Transverse colon (tissue), 4 donors: ENCODE measurements around the gene TUBB. TPM values are rescaled to one million over a fixed set of nuclear protein-coding genes. Genes with fewer than 3 reads are reported as not detected.

ENCODE experiments used
- DNase-seq: peaks from one replicate; pipeline ENCODE4 v3.0.0-alpha.2; 2019
- H3K27ac ChIP-seq, 4 donors: fragments of 200-600 bp; sonication (generic); 2 replicates each; pipeline ENCODE4 v1.5.1; 2016 to 2018; ENCODE audit warnings: inconsistent platforms in 4 of 4
- H3K27me3 ChIP-seq: fragments of 200-600 bp; sonication (generic); 2 replicates; pipeline ENCODE4 v1.5.1; 2017; ENCODE audit warnings: inconsistent platforms
- H3K36me3 ChIP-seq, 4 donors: fragments of 200-600 bp; sonication (generic); 2 replicates each; pipeline ENCODE4 v1.5.1; 2017 to 2019; ENCODE audit warnings: inconsistent platforms in 4 of 4
- H3K4me1 ChIP-seq, 4 donors: fragments of 200-600 bp; sonication (generic); 2 replicates each; pipeline ENCODE4 v1.5.1; 2017 to 2020; ENCODE audit warnings: inconsistent platforms in 4 of 4
- H3K4me3 ChIP-seq, 4 donors: fragments of 200-600 bp; sonication (generic); 1 replicate in 1 of 4; 2 replicates in 3 of 4; pipeline versions ENCODE4 v1.5.1 to v1.6.1; 2017 to 2019; ENCODE audit warnings: inconsistent platforms in 4 of 4
- H3K9me3 ChIP-seq, 2 donors: fragments of 200-600 bp; sonication (generic); 2 replicates each; pipeline ENCODE4 v1.5.1; 2017 to 2019; ENCODE audit warnings: inconsistent platforms in 2 of 2
- CTCF ChIP-seq, 5 experiments: fragments of 200-600 bp in 3 of 5; fragments of 450-650 bp in 2 of 5; sonication (generic) in 3 of 5; IDR thresholded peaks; 1 replicate in 2 of 5; 2 replicates in 3 of 5; pipeline ENCODE4 v1.5.1; 2016 to 2017; ENCODE audit warnings: antibody characterized with exemption in 5 of 5, inconsistent platforms in 3 of 5, mild to moderate bottlenecking in 2 of 5, moderate library complexity in 1 of 5
- EP300 ChIP-seq: sonication (generic); formaldehyde crosslinking; IDR thresholded peaks from one replicate; pipeline ENCODE4 v1.6.1; 2017; ENCODE audit warnings: antibody characterized with exemption, low read depth
- POLR2A ChIP-seq: fragments of 450-650 bp; IDR thresholded peaks from one replicate; pipeline ENCODE4 v1.6.1; 2016; ENCODE audit warnings: antibody characterized with exemption, mild to moderate bottlenecking, moderate library complexity
- POLR2AphosphoS5 ChIP-seq, 3 donors: sonication (generic); formaldehyde crosslinking; IDR thresholded peaks; one replicate each; pipeline ENCODE4 v1.6.1; 2016; ENCODE audit warnings: antibody characterized with exemption in 3 of 3
- WGBS, 2 donors: methylation state at CpG; one replicate each; pipeline ENCODE4 v1.1.5; 2018; ENCODE audit warnings: low coverage in 1 of 2; 5-methylcytosine and 5-hydroxymethylcytosine counted together
- in situ Hi-C, 4 donors: fragments of 200-750 bp; cut with MboI; loops; one replicate each; pipeline versions ENCODE4 v1.15.0 to v1.15.1; 2017; ENCODE audit warnings: low sequenced_read_pairs in 3 of 4, low pct_ligation_motif_present in 1 of 4, low pct_unique_long_range_greater_than_20kb in 1 of 4
- intact Hi-C: fragments of 100-400 bp; cut with DNase I; formaldehyde crosslinking; loops from one replicate; pipeline ENCODE4 v1.15.1; 2023; ENCODE audit warnings: low total_unique reads
- total RNA-seq, 4 donors: library from RNA; depleted of rRNA; stranded (reverse); fragments of >200 nt; gene quantifications; one replicate each; pipeline ENCODE4 v1.1.0, GENCODE V29; 2016

The TUBB gene
- total RNA-seq, 4 donors from 2014 or later: 77.1 to 128 (median 106) TPM

GRCh38 chr6:30696432-30696831 is 23.7 kb upstream of the TUBB start:
- no peaks in the 10 kb centered on the region for H3K36me3 ChIP-seq
- in situ Hi-C loops: no loop called here
- no peak overlapping the region for H3K27ac ChIP-seq
- intact Hi-C loops: no loop called here
- no peak for TF ChIP-seq CTCF (IDR thresholded peaks at IDR 0.05)
- no peak for TF ChIP-seq POLR2A
- TF ChIP-seq EP300: no peak
- no peak for TF ChIP-seq POLR2AphosphoS5 (IDR thresholded peaks at IDR 0.05)
- no peak for DNase-seq
- WGBS, 2 donors: 92 to 96% methylated on average over 2 to 5 of the region's 5 CpGs
- no peak overlapping the region for H3K4me3 ChIP-seq
- no peaks in the 10 kb centered on the region for H3K27me3 ChIP-seq
- H3K9me3 ChIP-seq: no peaks in the 10 kb centered on the region
- H3K4me1 ChIP-seq: peaks cover 0 to 3% (median 1%) of the 10 kb centered on the region in 4 donors

GRCh38 chr6:30700340-30700739 is 19.8 kb upstream of the TUBB start:
- intact Hi-C loops (no loop called here), in situ Hi-C loops (no loop called here)
- H3K4me3 ChIP-seq: no peak overlapping the region
- H3K27me3 ChIP-seq: no peaks in the 10 kb centered on the region
- H3K9me3 ChIP-seq: no peaks in the 10 kb centered on the region
- DNase-seq: no peak
- 70 to 83% methylated on average over 2 to 4 of the region's 4 CpGs for WGBS, 2 donors
- no peak overlapping the region for H3K27ac ChIP-seq
- H3K4me1 ChIP-seq: no peaks in the 10 kb centered on the region
- TF ChIP-seq EP300 (no peak), POLR2A (no peak), CTCF (IDR thresholded peaks at IDR 0.05) (no peak), POLR2AphosphoS5 (IDR thresholded peaks at IDR 0.05) (no peak)
- no peaks in the 10 kb centered on the region for H3K36me3 ChIP-seq

- H3K9me3 ChIP-seq: no peaks in the 10 kb centered on the region
- intact Hi-C loops: no loop called here
- H3K4me3 ChIP-seq: no peak overlapping the region
- no peaks in the 10 kb centered on the region for H3K4me1 ChIP-seq
- in situ Hi-C loops: no loop called here
- WGBS, 2 donors: 97% methylated on average over 10 of the region's 10 CpGs; no CpG with 5 or more reads in 1 of the 2 donors
- no peaks in the 10 kb centered on the region for H3K36me3 ChIP-seq
- no peak overlapping the region for H3K27ac ChIP-seq
- no peak for DNase-seq
- H3K27me3 ChIP-seq: no peaks in the 10 kb centered on the region
- TF ChIP-seq CTCF (IDR thresholded peaks at IDR 0.05) (no peak), POLR2AphosphoS5 (IDR thresholded peaks at IDR 0.05) (no peak), EP300 (no peak), POLR2A (no peak)
Observed at GRCh38 chr6:30703011-30703410, 17.1 kb upstream of the TUBB start.

GRCh38 chr6:30703821-30704220 is 16.3 kb upstream of the TUBB start:
- Histone ChIP-seq H3K36me3 (no peaks in the 10 kb centered on the region), H3K9me3 (no peaks in the 10 kb centered on the region), H3K4me3 (no peak overlapping the region), H3K27me3 (no peaks in the 10 kb centered on the region), H3K27ac (no peak overlapping the region), H3K4me1 (no peaks in the 10 kb centered on the region)
- DNase-seq: no peak
- TF ChIP-seq POLR2AphosphoS5 (IDR thresholded peaks at IDR 0.05) (no peak), EP300 (no peak), CTCF (IDR thresholded peaks at IDR 0.05) (no peak), POLR2A (no peak)
- intact Hi-C loops (no loop called here), in situ Hi-C loops (no loop called here)
- WGBS, 2 donors: 88% methylated on average over 4 of the region's 4 CpGs; no CpG with 5 or more reads in 1 of the 2 donors
